Measurements from ENCODE around the gene GLRX5.

GLRX5 gene

DNA sequence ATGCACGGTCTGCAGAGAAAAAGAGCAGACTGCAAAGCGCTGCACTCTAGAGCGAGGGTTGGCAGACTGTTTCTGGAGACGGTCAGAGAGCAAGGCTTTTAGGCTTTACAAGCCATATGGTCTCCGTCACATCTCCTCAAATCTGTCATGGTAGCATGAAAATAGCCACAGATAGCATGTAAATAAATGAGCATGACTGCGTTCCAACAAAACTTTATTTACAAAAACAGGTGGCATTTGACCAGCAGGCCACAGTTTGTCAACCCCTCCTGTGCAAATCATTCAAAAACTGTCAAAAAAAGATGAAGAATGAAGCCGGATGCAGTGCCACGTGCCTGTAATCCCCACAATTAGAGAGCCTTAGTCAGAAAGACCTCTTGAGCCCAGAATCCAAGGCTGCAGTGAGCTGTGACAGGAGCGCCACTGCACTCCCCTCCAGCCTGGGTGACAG, 37.3 kb upstream of the GLRX5 start:
- Histone ChIP-seq H3K79me2 (ENCODE audit: insufficient read depth, low read depth) (peaks cover 7% of the 10 kb centered on the region; the same call in 1 of the 2 replicates), H3K4me2 (no peak overlapping the region), H3K36me3 (ENCODE audit: insufficient read depth) (no peaks in the 10 kb centered on the region), H4K20me1 (ENCODE audit: insufficient read depth) (no peaks in the 10 kb centered on the region), H3K9ac (no peak overlapping the region), H3K4me1 (ENCODE audit: low read depth, poor library complexity, severe bottlenecking) (peaks cover 2% of the 10 kb centered on the region), H3K4me3 (IDR thresholded peaks at IDR 0.05; ENCODE audit: insufficient read depth, low read depth, low read length) (no peak overlapping the region), H2AFZ (ENCODE audit: low read depth) (no peak overlapping the region), H3K27me3 (ENCODE audit: insufficient read depth, low read depth) (no peaks in the 10 kb centered on the region), H3K27ac (no peak overlapping the region)
- TF ChIP-seq, protein P1, sequence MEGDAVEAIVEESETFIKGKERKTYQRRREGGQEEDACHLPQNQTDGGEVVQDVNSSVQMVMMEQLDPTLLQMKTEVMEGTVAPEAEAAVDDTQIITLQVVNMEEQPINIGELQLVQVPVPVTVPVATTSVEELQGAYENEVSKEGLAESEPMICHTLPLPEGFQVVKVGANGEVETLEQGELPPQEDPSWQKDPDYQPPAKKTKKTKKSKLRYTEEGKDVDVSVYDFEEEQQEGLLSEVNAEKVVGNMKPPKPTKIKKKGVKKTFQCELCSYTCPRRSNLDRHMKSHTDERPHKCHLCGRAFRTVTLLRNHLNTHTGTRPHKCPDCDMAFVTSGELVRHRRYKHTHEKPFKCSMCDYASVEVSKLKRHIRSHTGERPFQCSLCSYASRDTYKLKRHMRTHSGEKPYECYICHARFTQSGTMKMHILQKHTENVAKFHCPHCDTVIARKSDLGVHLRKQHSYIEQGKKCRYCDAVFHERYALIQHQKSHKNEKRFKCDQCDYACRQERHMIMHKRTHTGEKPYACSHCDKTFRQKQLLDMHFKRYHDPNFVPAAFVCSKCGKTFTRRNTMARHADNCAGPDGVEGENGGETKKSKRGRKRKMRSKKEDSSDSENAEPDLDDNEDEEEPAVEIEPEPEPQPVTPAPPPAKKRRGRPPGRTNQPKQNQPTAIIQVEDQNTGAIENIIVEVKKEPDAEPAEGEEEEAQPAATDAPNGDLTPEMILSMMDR (conservative IDR thresholded peaks at IDR 0.05; ENCODE audit: low read depth, low read length), result no peak

DNA sequence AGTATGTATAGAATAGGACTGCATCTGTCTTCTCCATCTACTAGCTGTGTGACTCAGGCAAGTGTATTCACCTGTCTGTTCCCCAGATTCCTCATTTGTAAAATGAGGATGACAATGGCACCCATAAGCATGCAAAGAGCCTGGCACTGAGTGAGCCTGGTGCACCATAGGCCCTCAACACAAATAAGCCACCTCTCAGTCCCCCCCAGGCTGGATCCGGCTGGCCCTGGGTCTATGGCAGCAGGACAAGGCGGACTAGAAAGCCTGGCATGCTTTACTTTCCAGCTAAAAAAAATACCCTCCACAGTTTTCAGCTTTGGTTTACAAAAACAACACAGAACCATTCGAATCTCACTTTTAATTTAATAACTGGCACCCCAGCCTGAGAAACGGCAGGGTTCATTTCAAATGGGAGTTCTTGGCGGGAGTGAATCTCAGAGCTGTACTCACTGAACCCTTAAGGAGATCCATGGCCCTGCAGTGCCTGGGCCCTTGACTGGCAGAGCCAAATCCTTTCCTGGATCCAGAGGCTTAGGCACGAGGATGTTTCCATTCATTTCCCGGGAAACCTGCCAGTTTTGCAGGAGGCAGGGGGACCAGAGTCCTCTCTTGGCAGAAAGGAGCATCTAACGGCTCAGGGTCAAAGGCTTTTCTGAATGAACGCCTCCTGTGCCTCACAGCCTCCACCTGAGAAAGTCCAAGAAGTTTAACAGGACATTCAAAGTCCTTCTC, 36.1 kb upstream of the GLRX5 start:
- H3K4me2 ChIP-seq, result no peak overlapping the region
- no peak overlapping the region for H2AFZ ChIP-seq (ENCODE audit: low read depth)
- peaks cover 16% of the 10 kb centered on the region; the same call in 1 of the 2 replicates for H3K79me2 ChIP-seq (ENCODE audit: insufficient read depth, low read depth)
- no peaks in the 10 kb centered on the region for H4K20me1 ChIP-seq (ENCODE audit: insufficient read depth)
- H3K4me1 ChIP-seq (ENCODE audit: low read depth, poor library complexity, severe bottlenecking), result peaks cover 14% of the 10 kb centered on the region
- no peak overlapping the region for H3K4me3 ChIP-seq (IDR thresholded peaks at IDR 0.05; ENCODE audit: insufficient read depth, low read depth, low read length)
- H3K9ac ChIP-seq, result no peak overlapping the region
- no peaks in the 10 kb centered on the region for H3K27me3 ChIP-seq (ENCODE audit: insufficient read depth, low read depth)
- TF ChIP-seq, protein P1 (conservative IDR thresholded peaks at IDR 0.05; ENCODE audit: low read depth, low read length), result no peak
- no peak overlapping the region for H3K27ac ChIP-seq
- no peaks in the 10 kb centered on the region for H3K36me3 ChIP-seq (ENCODE audit: insufficient read depth)

- no peaks in the 10 kb centered on the region for H3K36me3 ChIP-seq (ENCODE audit: insufficient read depth)
- peaks cover 20% of the 10 kb centered on the region for H3K4me1 ChIP-seq (ENCODE audit: low read depth, poor library complexity, severe bottlenecking)
- TF ChIP-seq, protein P1 (conservative IDR thresholded peaks at IDR 0.05; ENCODE audit: low read depth, low read length), result no peak
- no peaks in the 10 kb centered on the region for H3K27me3 ChIP-seq (ENCODE audit: insufficient read depth, low read depth)
- no peak overlapping the region for H3K4me3 ChIP-seq (IDR thresholded peaks at IDR 0.05; ENCODE audit: insufficient read depth, low read depth, low read length)
- H3K27ac ChIP-seq, result no peak overlapping the region
- no peaks in the 10 kb centered on the region for H4K20me1 ChIP-seq (ENCODE audit: insufficient read depth)
- no peak overlapping the region for H3K4me2 ChIP-seq
- no peak overlapping the region for H2AFZ ChIP-seq (ENCODE audit: low read depth)
- H3K9ac ChIP-seq, result no peak overlapping the region
- peaks cover 22% of the 10 kb centered on the region; the same call in 1 of the 2 replicates for H3K79me2 ChIP-seq (ENCODE audit: insufficient read depth, low read depth)
Observed at GRCh38 chr14:95499354-95499750, 35.5 kb upstream of the GLRX5 start.

DNA sequence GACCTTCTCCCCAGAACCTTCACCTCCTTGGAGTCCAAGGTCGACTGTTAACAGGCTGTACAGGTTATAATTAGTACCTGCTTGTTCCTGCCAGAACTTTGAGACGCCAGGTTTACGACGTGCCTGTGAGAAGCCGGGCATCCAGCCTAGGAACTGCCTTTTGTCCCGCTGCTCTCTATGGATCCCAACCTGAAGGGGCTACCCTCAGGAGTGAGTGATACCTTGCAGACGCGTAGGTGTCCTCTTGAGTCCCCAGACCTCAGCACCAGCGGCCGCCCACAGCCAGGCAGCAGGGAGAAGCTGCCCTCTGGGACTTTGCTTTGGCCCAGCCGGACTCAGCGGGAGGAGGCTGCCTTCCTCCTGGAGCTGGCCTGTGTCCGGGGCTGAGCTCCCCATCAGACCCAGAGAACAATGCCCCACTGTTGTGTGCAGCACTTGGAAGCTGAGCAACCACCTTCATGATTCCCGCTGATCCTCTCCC, 34.6 kb upstream of the GLRX5 start:
- peaks cover 30% of the 10 kb centered on the region; the same call in 1 of the 2 replicates for H3K79me2 ChIP-seq (ENCODE audit: insufficient read depth, low read depth)
- no peak overlapping the region for H3K27ac ChIP-seq
- TF ChIP-seq, protein P1 (conservative IDR thresholded peaks at IDR 0.05; ENCODE audit: low read depth, low read length), result no peak
- H3K4me3 ChIP-seq (IDR thresholded peaks at IDR 0.05; ENCODE audit: insufficient read depth, low read depth, low read length), result no peak overlapping the region
- H3K9ac ChIP-seq, result no peak overlapping the region
- H3K27me3 ChIP-seq (ENCODE audit: insufficient read depth, low read depth), result no peaks in the 10 kb centered on the region
- no peaks in the 10 kb centered on the region for H3K36me3 ChIP-seq (ENCODE audit: insufficient read depth)
- no peaks in the 10 kb centered on the region for H4K20me1 ChIP-seq (ENCODE audit: insufficient read depth)
- H3K4me2 ChIP-seq, result no peak overlapping the region
- no peak overlapping the region for H2AFZ ChIP-seq (ENCODE audit: low read depth)
- H3K4me1 ChIP-seq (ENCODE audit: low read depth, poor library complexity, severe bottlenecking), result peaks cover 29% of the 10 kb centered on the region
